ENCODE data around the gene DHODH. TPM values are rescaled to one million over a fixed set of nuclear protein-coding genes. Genes with fewer than 3 reads are reported as not detected.

DHODH gene
- total and polyA plus RNA-seq, 10 of the 15 experiments (the other 5 are each of a cell fraction or from before 2014, with no cell fraction given), result 3.4 to 23.3 (median 13.2) TPM

- no peak for TF ChIP-seq CUX1 (IDR thresholded peaks at IDR 0.05; ENCODE audit: insufficient replicate concordance, low read depth, low read length)
- TF ChIP-seq MEF2B (IDR thresholded peaks at IDR 0.05; ENCODE audit: partially characterized antibody, poor library complexity, severe bottlenecking), result no peak
- no peak for TF ChIP-seq POLR2AphosphoS5 (IDR thresholded peaks at IDR 0.05; ENCODE audit: low read length)
- TF ChIP-seq STAT1 (conservative IDR thresholded peaks at IDR 0.05), result no peak
Observed at GRCh38 chr16:72033437-72033836, 24.9 kb downstream of the DHODH start (continued).

DNA sequence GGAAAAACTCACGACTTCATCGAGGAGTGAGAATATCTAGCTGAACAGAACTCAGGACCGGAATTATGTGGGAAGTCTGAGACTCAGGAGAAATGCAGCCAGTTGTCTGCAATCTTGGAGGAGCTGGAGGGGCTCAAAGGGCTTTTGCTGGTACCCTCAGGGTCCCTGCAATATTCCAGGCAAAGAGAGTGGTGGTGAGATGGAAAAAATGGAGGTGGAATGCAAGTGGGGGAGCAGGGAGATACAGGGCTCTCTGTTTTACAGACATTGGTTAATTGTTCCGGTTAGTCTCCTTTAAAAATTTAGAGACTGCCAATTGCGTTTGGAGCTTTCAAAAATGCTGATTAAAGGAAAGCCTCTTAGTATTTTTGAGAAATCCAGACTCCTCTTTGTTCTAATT is 27.6 kb downstream of the DHODH start:
- no peak for ATAC-seq
- H3K27me3 ChIP-seq (replicated peaks in 1 of 2; ENCODE audit: control insufficient read depth in 2 of 2, insufficient read depth in 2 of 2, low read length in 1 of 2), result no peaks in the 10 kb centered on the region
- no peak overlapping the region for H3K4me2 ChIP-seq (ENCODE audit: control insufficient read depth, insufficient read depth)
- no peak for DNase-seq (ENCODE audit: low read depth, low spot score)
- 70% methylated on average over 5 of the region's 5 CpGs for WGBS (ENCODE audit: insufficient coverage, insufficient replicate concordance, low lambda C conversion rate, missing lambda C conversion rate)
- ChIA-PET POLR2A (no interaction called here), RAD21 (ENCODE audit: unreplicated experiment) (no interaction called here), SMC1A (ENCODE audit: uncharacterized antibody, unreplicated experiment) (interaction anchor here (0.7 kb wide), 1 partner anchor 14 kb away, joined by 3 read pairs; no protein-coding TSS in a partner anchor), CTCF (no interaction called here)
- H3K27ac ChIP-seq (ENCODE audit: control insufficient read depth, insufficient read depth), result no peak overlapping the region
- no peaks in the 10 kb centered on the region for H3K36me3 ChIP-seq (ENCODE audit: control insufficient read depth in 2 of 2, insufficient read depth in 2 of 2, low read length in 1 of 2)
- H4K20me1 ChIP-seq (ENCODE audit: control insufficient read depth, insufficient read depth), result no peaks in the 10 kb centered on the region
- TF ChIP-seq TARDBP (IDR thresholded peaks at IDR 0.05; ENCODE audit: borderline replicate concordance) (no peak), POU2F2 (IDR thresholded peaks at IDR 0.05; ENCODE audit: borderline replicate concordance, low read depth, low read length) (no peak), POLR2AphosphoS5 (IDR thresholded peaks at IDR 0.05; ENCODE audit: low read length) (no peak), ZNF207 (IDR thresholded peaks at IDR 0.05; ENCODE audit: borderline replicate concordance) (no peak), ATF2 (IDR thresholded peaks at IDR 0.05; ENCODE audit: low read length) (no peak), SIX5 (IDR thresholded peaks at IDR 0.05; ENCODE audit: low read depth, low read length, severe bottlenecking) (no peak), MYB (IDR thresholded peaks at IDR 0.05; ENCODE audit: borderline replicate concordance, low read depth, low read length) (no peak), CREB1 (IDR thresholded peaks at IDR 0.05; ENCODE audit: low read depth) (no peak), YY1 (IDR thresholded peaks at IDR 0.05; ENCODE audit: low read depth, low read length) (no peak)
- TF ChIP-seq, protein P1, sequence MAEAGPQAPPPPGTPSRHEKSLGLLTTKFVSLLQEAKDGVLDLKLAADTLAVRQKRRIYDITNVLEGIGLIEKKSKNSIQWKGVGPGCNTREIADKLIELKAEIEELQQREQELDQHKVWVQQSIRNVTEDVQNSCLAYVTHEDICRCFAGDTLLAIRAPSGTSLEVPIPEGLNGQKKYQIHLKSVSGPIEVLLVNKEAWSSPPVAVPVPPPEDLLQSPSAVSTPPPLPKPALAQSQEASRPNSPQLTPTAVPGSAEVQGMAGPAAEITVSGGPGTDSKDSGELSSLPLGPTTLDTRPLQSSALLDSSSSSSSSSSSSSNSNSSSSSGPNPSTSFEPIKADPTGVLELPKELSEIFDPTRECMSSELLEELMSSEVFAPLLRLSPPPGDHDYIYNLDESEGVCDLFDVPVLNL (IDR thresholded peaks at IDR 0.05; ENCODE audit: low read depth, low read length), result no peak
- intact Hi-C loops (cut with micrococcal nuclease; ENCODE audit: unreplicated experiment) (no loop called here), in situ Hi-C loops (cut with MboI) (no loop called here)
- no peaks in the 10 kb centered on the region for H3K9me3 ChIP-seq (replicated peaks; ENCODE audit: control insufficient read depth, insufficient read depth, low read length)
- H3K4me3 ChIP-seq, result no peak overlapping the region
- no peak for FAIRE-seq
- H2AFZ ChIP-seq (ENCODE audit: control insufficient read depth, low read depth, low read length), result no peak overlapping the region
- H3K79me2 ChIP-seq (ENCODE audit: control insufficient read depth, insufficient read depth, low read length), result no peaks in the 10 kb centered on the region
- no peaks in the 10 kb centered on the region for H3K4me1 ChIP-seq (ENCODE audit: control insufficient read depth, insufficient read depth, low read length)
- no TSS peak for BruUV-seq (replicated peaks)
- H3K9ac ChIP-seq (ENCODE audit: control insufficient read depth, insufficient read depth, low read length), result no peak overlapping the region

Data from GM12878 (cell line).